Lung (tissue), 12 donors: Measurements from ENCODE around the gene WAPL. TPM values are rescaled to one million over a fixed set of nuclear protein-coding genes. Genes with fewer than 3 reads are reported as not detected.

Source experiments
- ATAC-seq: fragments of 200-7000 bp; cut with Tn5 transposase; one replicate; pipeline ENCODE4 v1.9.1; 2020; ENCODE audit warnings: moderate number of reproducible peaks; ENCODE audit not compliant: insufficient read depth, low FRiP score
- DNase-seq, 3 donors: peaks; one replicate each; pipeline ENCODE4 v3.0.0-alpha.2; 2013 to 2017
- H3K27ac ChIP-seq, 2 donors: one replicate each; pipeline ENCODE4 v1.5.1; 2013; ENCODE audit warnings: mild to moderate bottlenecking in 2 of 2, moderate library complexity in 2 of 2, control low read depth in 1 of 2, inconsistent platforms in 1 of 2, low read depth in 1 of 2, low read length in 1 of 2
- H3K27me3 ChIP-seq, 3 donors: one replicate each; pipeline ENCODE4 v1.5.1; 2013; ENCODE audit warnings: low read length in 2 of 3; ENCODE audit not compliant: control insufficient read depth in 3 of 3, insufficient read depth in 3 of 3
- H3K36me3 ChIP-seq, 4 donors: one replicate each; pipeline ENCODE4 v1.5.1; 2013; ENCODE audit warnings: low read length in 4 of 4, mild to moderate bottlenecking in 1 of 4, moderate library complexity in 1 of 4; ENCODE audit not compliant: control insufficient read depth in 4 of 4, insufficient read depth in 4 of 4
- H3K4me1 ChIP-seq, 5 donors: one replicate each; pipeline ENCODE4 v1.5.1; 2013; ENCODE audit warnings: low read length in 5 of 5, mild to moderate bottlenecking in 2 of 5, moderate library complexity in 1 of 5; ENCODE audit not compliant: control insufficient read depth in 5 of 5, insufficient read depth in 5 of 5
- H3K4me3 ChIP-seq: one replicate; pipeline ENCODE4 v1.5.1; 2013; ENCODE audit warnings: mild to moderate bottlenecking, control low read depth, moderate library complexity
- H3K9ac ChIP-seq, 2 donors: one replicate each; pipeline ENCODE4 v1.5.1; 2013; ENCODE audit warnings: low read length in 2 of 2, control low read depth in 1 of 2; ENCODE audit not compliant: insufficient read depth in 1 of 2
- H3K9me3 ChIP-seq, 4 donors: one replicate each; pipeline ENCODE4 v1.5.1; 2013; ENCODE audit warnings: low read length in 3 of 4, mild to moderate bottlenecking in 1 of 4, moderate library complexity in 1 of 4; ENCODE audit not compliant: control insufficient read depth in 4 of 4, insufficient read depth in 3 of 4
- WGBS, 2 donors: extraction: QIAGEN DNeasy Blood & Tissue Kit; methylation state at CpG; one replicate each; pipeline ENCODE4 v1.1.7; 2013; 5-methylcytosine and 5-hydroxymethylcytosine counted together
- polyA plus RNA-seq, 2 donors: library from polyadenylated mRNA; stranded (reverse); fragments of 200-250 nt; gene quantifications; one replicate each; pipeline ENCODE4 v1.2.1, GENCODE V29; 2013
- total RNA-seq, 2 donors: library from RNA; depleted of rRNA in 1 of 2; stranded (reverse); fragments of >200 nt in 1 of 2; gene quantifications; one replicate each; pipeline ENCODE4 v1.2.1, GENCODE V29; 2014 to 2021
- TF ChIP-seq, protein P1 (sequence below): IDR thresholded peaks from 2 replicates; pipeline ENCODE4 v1.5.1; 2012; ENCODE audit warnings: mild to moderate bottlenecking; ENCODE audit errors: control extremely low read depth, extremely low read depth
- donor health status: control.
- donor health status: control.
- donor health status: Bipolar disorder and iron deficiency.
- donor health status: healthy.
- donor health status: DM: yes; HTN: yes; CAD: no.

The WAPL gene
- total and polyA plus RNA-seq, 4 donors: 15.0 to 67.8 (median 24.0) TPM

DNA sequence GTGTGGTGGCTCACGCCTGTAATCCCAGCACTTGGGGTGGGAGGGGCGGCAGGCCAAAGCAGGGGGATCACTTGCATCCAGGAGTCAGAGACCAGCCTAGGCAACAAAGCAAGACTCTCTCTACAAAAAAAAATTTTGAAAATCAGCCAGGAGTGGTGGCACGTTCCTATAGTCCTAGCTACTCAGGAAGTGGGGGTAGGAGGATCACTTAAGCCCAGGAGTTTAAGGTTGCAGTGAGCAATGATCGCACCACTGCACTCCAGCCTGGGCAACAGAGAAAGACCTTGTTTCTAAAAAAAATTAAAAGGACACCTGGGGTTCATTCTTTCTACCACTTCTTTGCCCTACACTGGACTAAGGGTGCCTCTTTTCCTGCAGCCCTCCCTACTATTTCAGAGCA is 15.1 kb downstream of the WAPL start:
- Histone ChIP-seq H3K27me3 (no peaks in the 10 kb centered on the region), H3K36me3 (peaks cover 4 to 16% (median 8%) of the 10 kb centered on the region in 4 donors), H3K4me1 (peaks cover 0 to 18% (median 0%) of the 10 kb centered on the region in 5 donors), H3K9ac (no peak overlapping the region), H3K9me3 (no peaks in the 10 kb centered on the region), H3K27ac (no peak overlapping the region), H3K4me3 (no peak overlapping the region)
- DNase-seq (no peak), ATAC-seq (no peak)
- WGBS, 2 donors: 64 to 66% methylated on average over 4 of the region's 4 CpGs
- TF ChIP-seq, protein P1, sequence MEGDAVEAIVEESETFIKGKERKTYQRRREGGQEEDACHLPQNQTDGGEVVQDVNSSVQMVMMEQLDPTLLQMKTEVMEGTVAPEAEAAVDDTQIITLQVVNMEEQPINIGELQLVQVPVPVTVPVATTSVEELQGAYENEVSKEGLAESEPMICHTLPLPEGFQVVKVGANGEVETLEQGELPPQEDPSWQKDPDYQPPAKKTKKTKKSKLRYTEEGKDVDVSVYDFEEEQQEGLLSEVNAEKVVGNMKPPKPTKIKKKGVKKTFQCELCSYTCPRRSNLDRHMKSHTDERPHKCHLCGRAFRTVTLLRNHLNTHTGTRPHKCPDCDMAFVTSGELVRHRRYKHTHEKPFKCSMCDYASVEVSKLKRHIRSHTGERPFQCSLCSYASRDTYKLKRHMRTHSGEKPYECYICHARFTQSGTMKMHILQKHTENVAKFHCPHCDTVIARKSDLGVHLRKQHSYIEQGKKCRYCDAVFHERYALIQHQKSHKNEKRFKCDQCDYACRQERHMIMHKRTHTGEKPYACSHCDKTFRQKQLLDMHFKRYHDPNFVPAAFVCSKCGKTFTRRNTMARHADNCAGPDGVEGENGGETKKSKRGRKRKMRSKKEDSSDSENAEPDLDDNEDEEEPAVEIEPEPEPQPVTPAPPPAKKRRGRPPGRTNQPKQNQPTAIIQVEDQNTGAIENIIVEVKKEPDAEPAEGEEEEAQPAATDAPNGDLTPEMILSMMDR: no peak

DNA sequence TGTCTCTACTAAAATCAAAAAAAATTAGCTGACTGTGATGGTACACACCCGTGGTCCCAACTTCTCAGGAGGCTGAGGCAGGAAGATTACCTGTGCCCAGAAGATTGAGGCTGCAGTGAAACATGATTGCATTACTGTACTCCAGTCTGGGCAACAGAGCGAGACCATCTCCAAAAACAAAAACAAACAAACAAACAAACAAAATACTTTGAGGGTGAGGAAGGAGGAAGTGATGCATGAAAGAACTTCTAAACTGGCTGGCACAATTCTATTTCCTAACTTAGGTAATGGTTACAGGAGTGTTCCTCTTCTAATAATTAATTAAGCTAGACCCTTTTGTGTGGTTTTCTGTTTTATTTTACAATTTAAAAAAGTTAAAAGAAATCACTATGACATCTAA is 15.5 kb downstream of the WAPL start:
- WGBS, 2 donors: 77 to 81% methylated on average over 2 of the region's 2 CpGs
- H3K9ac ChIP-seq: no peak overlapping the region
- no peak for ATAC-seq
- TF ChIP-seq, protein P1: no peak
- no peaks in the 10 kb centered on the region for H3K9me3 ChIP-seq
- DNase-seq: no peak
- H3K27ac ChIP-seq: no peak overlapping the region
- no peak overlapping the region for H3K4me3 ChIP-seq
- no peaks in the 10 kb centered on the region for H3K27me3 ChIP-seq
- H3K4me1 ChIP-seq: peaks cover 0 to 16% (median 0%) of the 10 kb centered on the region in 5 donors
- H3K36me3 ChIP-seq: peaks cover 4 to 16% (median 8%) of the 10 kb centered on the region in 4 donors

DNA sequence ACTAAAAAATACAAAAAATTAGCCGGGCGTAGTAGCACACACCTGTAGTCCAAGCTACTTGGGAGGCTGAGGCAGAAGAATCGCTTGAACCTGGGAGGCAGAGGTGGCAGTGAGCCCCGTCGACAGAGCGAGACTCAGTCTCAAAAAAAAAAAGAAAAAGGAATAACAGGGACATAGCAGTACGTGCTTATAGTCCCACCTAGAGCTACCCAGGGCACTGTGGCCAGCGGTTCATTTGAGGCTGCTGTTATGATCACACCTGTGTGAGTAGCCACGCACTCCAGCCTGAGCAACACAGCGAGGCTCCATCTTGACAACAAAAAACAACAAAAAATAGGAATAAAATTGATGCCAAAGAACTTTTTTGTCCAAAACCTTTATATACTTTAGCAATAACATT is 17.1 kb downstream of the WAPL start:
- Histone ChIP-seq H3K27ac (no peak overlapping the region), H3K9ac (no peak overlapping the region), H3K36me3 (peaks cover 11 to 27% (median 13%) of the 10 kb centered on the region in 4 donors), H3K9me3 (no peaks in the 10 kb centered on the region), H3K4me1 (peaks cover 0 to 16% (median 0%) of the 10 kb centered on the region in 5 donors), H3K27me3 (no peaks in the 10 kb centered on the region), H3K4me3 (no peak overlapping the region)
- 96% methylated on average over 10 of the region's 10 CpGs for WGBS, 2 donors
- ATAC-seq: no peak
- TF ChIP-seq, protein P1: no peak
- DNase-seq: no peak

DNA sequence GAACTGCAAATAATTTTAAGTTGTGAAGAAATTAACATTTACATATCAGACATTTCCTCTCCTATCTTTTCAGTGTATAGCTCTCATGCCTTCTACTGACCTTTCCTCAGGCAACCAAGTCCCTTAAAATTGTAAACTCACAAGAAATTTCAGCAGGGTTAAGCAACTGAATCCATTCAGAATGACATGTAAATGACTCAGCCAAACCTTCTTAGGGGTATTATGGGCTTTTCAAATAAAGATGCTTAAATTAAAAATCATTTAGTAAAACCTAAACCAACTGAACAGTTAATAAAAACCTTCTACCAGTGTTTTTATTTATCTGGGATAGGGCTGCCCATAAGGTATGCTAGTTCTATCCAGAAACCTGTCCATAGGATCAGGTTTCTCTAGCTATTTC is 20.7 kb downstream of the WAPL start:
- Histone ChIP-seq H3K9ac (no peak overlapping the region), H3K36me3 (peaks cover 9 to 31% (median 20%) of the 10 kb centered on the region in 4 donors), H3K27ac (no peak overlapping the region), H3K9me3 (no peaks in the 10 kb centered on the region), H3K27me3 (no peaks in the 10 kb centered on the region), H3K4me1 (peaks cover 0 to 4% (median 0%) of the 10 kb centered on the region in 5 donors), H3K4me3 (no peak overlapping the region)
- DNase-seq (no peak), ATAC-seq (no peak)
- TF ChIP-seq, protein P1: no peak
